Right atrium auricular region (tissue), 2 donors: ENCODE results near the gene SEPTIN10. TPM values are rescaled to one million over a fixed set of nuclear protein-coding genes. Genes with fewer than 3 reads are reported as not detected.

Experiments used
- DNase-seq: peaks from one replicate; pipeline ENCODE4 v3.0.0-alpha.2; 2019; ENCODE audit warnings: low spot score
- H3K27ac ChIP-seq, 2 donors: fragments of 200-600 bp; sonication (generic); 1 replicate in 1 of 2; 2 replicates in 1 of 2; pipeline ENCODE4 v1.5.1; 2016 to 2019
- H3K27me3 ChIP-seq, 2 donors: fragments of 200-600 bp; sonication (generic); one replicate each; pipeline versions ENCODE4 v1.5.1 to v1.6.0; 2017 to 2019
- H3K36me3 ChIP-seq: fragments of 200-600 bp; sonication (generic); one replicate; pipeline ENCODE4 v1.5.1; 2016
- H3K4me1 ChIP-seq, 2 donors: fragments of 200-600 bp; sonication (generic); one replicate each; pipeline versions ENCODE4 v1.5.1 to v1.6.0; 2017 to 2019
- H3K4me3 ChIP-seq, 2 donors: fragments of 200-600 bp; sonication (generic); 1 replicate in 1 of 2; 2 replicates in 1 of 2; pipeline ENCODE4 v1.5.1; 2017 to 2019; ENCODE audit warnings: mild to moderate bottlenecking in 1 of 2, moderate library complexity in 1 of 2
- H3K9me3 ChIP-seq, 2 donors: fragments of 200-600 bp; sonication (generic); one replicate each; pipeline ENCODE4 v1.5.1; 2019
- total RNA-seq, 2 donors: library from RNA; depleted of rRNA; stranded (reverse); fragments of >200 nt; gene quantifications; one replicate each; pipeline ENCODE4 v1.1.0, GENCODE V29; 2016
- TF ChIP-seq, protein P1 (sequence below), 2 donors: fragments of 200-600 bp; sonication (generic); IDR thresholded peaks; one replicate each; pipeline ENCODE4 v1.5.1; 2019; ENCODE audit warnings: antibody characterized with exemption in 2 of 2

The SEPTIN10 gene
- total RNA-seq, 2 donors from 2014 or later: 47.0 to 61.7 TPM

DNA sequence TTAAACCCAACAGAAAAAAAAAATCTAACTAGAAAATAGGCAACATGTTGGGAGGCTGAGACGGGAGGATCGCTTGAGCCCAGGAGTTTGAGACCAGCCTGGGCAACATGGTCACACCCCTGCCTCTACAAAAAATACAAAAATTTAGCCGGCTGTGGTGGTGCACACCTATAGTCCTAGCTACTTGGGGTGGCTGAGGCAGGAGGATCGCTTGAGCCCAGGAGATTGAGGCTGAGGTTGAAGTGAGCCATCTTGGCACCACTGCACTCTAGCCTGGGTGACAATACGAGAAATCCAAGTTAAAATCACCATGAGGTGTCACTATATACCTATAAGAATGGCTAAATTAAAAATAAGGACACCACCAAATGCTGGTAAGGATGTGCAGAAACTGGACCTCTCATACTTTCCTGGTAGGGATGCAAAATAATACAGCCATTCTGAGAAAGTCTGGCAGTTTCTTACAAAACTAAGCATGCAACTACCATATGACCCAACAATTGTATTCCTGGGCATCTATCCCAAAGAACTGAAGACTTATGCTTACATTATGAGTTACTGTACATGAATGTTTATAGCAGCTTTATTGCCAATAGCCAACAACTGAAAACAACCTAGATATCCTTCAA, 2.2 kb downstream of the SEPTIN10 start:
- H3K27me3 ChIP-seq: no peaks in the 10 kb centered on the region
- H3K4me3 ChIP-seq: no peak overlapping the region

GRCh38 chr2:109609352-109610024, 4.3 kb downstream of the SEPTIN10 start:
- Histone ChIP-seq H3K27ac (peak overlapping the region; percentile 8 to 32), H3K4me3 (peak overlapping the region; percentile 0 to 3), H3K36me3 (no peaks in the 10 kb centered on the region), H3K4me1 (peaks cover 0 to 38% of the 10 kb centered on the region in 2 donors), H3K27me3 (no peaks in the 10 kb centered on the region), H3K9me3 (no peaks in the 10 kb centered on the region)
- no peak for DNase-seq
- TF ChIP-seq, protein P1, sequence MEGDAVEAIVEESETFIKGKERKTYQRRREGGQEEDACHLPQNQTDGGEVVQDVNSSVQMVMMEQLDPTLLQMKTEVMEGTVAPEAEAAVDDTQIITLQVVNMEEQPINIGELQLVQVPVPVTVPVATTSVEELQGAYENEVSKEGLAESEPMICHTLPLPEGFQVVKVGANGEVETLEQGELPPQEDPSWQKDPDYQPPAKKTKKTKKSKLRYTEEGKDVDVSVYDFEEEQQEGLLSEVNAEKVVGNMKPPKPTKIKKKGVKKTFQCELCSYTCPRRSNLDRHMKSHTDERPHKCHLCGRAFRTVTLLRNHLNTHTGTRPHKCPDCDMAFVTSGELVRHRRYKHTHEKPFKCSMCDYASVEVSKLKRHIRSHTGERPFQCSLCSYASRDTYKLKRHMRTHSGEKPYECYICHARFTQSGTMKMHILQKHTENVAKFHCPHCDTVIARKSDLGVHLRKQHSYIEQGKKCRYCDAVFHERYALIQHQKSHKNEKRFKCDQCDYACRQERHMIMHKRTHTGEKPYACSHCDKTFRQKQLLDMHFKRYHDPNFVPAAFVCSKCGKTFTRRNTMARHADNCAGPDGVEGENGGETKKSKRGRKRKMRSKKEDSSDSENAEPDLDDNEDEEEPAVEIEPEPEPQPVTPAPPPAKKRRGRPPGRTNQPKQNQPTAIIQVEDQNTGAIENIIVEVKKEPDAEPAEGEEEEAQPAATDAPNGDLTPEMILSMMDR (IDR thresholded peaks at IDR 0.05): no peak

More for the DNA sequence above, 2.2 kb downstream of the SEPTIN10 start:
- H3K27ac ChIP-seq: no peak overlapping the region
- TF ChIP-seq, protein P1 (IDR thresholded peaks at IDR 0.05): no peak
- peaks cover 0 to 43% of the 10 kb centered on the region in 2 donors for H3K4me1 ChIP-seq
- no peaks in the 10 kb centered on the region for H3K9me3 ChIP-seq
- no peak for DNase-seq
- H3K36me3 ChIP-seq: no peaks in the 10 kb centered on the region

DNA sequence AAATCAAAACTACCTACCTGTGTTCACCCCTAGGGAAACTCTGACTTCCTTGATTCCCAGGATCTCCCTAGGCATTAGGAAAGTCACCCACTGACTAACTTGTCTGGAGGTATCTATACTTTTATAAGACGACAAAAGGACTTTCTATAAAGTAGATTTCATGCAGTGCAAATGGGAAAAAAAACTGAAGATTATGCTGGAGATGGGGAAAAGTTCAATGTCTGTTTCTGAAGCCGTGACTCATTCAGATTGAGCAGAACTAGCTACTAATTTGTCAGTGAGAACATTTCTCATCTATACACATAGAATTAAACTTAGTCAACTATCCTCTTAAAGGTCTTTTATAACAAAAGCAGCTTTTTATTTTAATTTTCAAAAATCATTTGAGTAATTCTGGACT, 6.0 kb downstream of the SEPTIN10 start:
- no peak overlapping the region for H3K27ac ChIP-seq
- no peaks in the 10 kb centered on the region for H3K36me3 ChIP-seq
- H3K4me3 ChIP-seq: no peak overlapping the region
- peaks cover 0 to 39% of the 10 kb centered on the region in 2 donors for H3K4me1 ChIP-seq
- DNase-seq: no peak
- no peaks in the 10 kb centered on the region for H3K9me3 ChIP-seq
- TF ChIP-seq, protein P1 (IDR thresholded peaks at IDR 0.05): no peak
- H3K27me3 ChIP-seq: no peaks in the 10 kb centered on the region

GRCh38 chr2:109604597-109604996, 9.2 kb downstream of the SEPTIN10 start:
- DNase-seq: no peak
- Histone ChIP-seq H3K27ac (no peak overlapping the region), H3K4me1 (peaks cover 0 to 23% of the 10 kb centered on the region in 2 donors), H3K4me3 (no peak overlapping the region), H3K9me3 (no peaks in the 10 kb centered on the region), H3K36me3 (no peaks in the 10 kb centered on the region), H3K27me3 (no peaks in the 10 kb centered on the region)
- TF ChIP-seq, protein P1 (IDR thresholded peaks at IDR 0.05): no peak

DNA sequence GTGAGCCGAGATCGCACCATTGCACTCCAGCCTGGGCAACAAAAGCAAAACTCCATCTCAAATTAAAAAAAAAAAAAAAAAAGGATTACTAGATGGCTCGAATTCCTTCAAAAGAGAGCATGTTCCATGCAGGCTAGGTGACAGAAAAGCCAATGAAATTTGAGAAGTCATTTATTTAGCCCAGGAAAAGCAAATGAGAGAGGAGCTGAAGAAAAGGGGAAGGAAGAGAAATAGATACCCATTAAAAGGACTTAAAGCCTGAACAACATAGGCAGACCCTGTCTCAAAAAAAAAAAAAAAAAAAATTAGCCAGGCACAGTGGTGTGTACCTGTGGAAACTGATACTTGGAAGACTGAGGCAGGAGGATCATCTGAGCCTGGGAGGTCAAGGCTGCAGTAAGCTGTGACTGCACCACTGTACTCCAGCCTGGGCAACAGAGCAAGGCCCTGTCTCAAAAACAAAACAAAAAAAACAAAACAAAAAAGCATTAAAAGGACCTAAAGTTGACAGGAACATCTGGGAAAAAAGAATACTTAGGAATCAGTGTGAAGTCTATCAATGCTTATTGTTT, 11.1 kb downstream of the SEPTIN10 start:
- Histone ChIP-seq H3K4me1 (peaks cover 0 to 15% of the 10 kb centered on the region in 2 donors), H3K36me3 (no peaks in the 10 kb centered on the region), H3K27ac (no peak overlapping the region), H3K27me3 (no peaks in the 10 kb centered on the region), H3K9me3 (no peaks in the 10 kb centered on the region), H3K4me3 (no peak overlapping the region)
- TF ChIP-seq, protein P1 (IDR thresholded peaks at IDR 0.05): no peak
- no peak for DNase-seq
